ENCODE results near the gene BEND6. TPM values are rescaled to one million over a fixed set of nuclear protein-coding genes. Genes with fewer than 3 reads are reported as not detected.

Gene BEND6
- total and polyA plus RNA-seq, 2 of the 4 experiments (the other 2 are of a cell fraction) = 4.1 to 9.7 TPM

DNA sequence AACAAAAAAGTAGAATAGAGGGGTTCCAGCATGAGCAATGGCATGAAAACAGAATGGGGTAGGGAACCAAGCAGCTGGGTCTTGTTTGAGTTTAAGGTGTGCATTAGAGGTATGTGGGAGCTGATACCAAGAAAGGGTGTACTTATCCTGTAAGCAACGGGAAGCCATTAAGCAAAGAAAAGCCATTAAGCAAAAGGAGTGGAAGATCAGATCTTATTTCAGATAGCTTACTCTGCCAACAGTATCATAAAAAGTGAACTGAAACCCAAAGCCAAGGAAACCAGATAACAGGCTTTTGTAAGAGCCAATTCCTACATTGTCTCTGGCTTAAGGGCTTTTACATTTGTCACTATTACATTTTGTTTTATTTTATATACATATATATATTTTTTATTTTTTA is 21.3 kb upstream of the BEND6 start (continued):
- TF ChIP-seq CEBPB (IDR thresholded peaks at IDR 0.05; ENCODE audit: low read depth, low read length) (no peak), SMC3 (IDR thresholded peaks at IDR 0.05; ENCODE audit: low read depth, low read length) (no peak), MAFK (IDR thresholded peaks at IDR 0.05; ENCODE audit: low read depth, low read length) (no peak), POLR2A (IDR thresholded peaks at IDR 0.05; ENCODE audit: low read depth, low read length) (no peak)

DNA sequence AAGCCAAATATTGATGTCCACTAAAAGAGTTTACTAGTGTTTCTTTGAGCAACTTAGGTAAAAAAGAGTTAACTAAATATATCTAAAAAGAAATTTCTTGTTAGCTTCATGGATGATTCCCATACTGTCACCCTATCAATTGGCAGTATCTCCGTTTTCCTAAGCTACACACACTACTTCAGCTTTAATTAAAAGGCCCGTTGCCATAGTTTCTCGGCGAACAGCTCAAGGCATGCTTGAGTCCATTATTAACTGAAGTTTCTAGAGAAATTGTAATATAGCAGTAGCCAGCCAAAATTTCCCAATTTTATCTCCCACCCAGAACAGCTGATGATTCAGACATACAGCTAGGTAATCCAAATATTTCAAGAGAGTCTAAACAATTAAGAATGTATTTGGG is 20.0 kb upstream of the BEND6 start:
- no peak overlapping the region for H2BK120ac ChIP-seq (ENCODE audit: low read depth, low read length)
- H4K5ac ChIP-seq (ENCODE audit: low read depth, low read length) = no peak overlapping the region
- no peak overlapping the region for H4K91ac ChIP-seq (ENCODE audit: insufficient read depth, low read depth, low read length)
- in situ Hi-C loops (cut with MboI; ENCODE audit: low sequenced_read_pairs) = no loop called here
- no peak overlapping the region for H2BK20ac ChIP-seq (ENCODE audit: low read depth, low read length)
- no peak overlapping the region for H3K4ac ChIP-seq (ENCODE audit: low read depth, low read length)
- H3K9me1 ChIP-seq (ENCODE audit: insufficient read depth, low read length) = peaks cover 2% of the 10 kb centered on the region; the same call in 1 of the 2 replicates
- dilution Hi-C loops (cut with HindIII; ENCODE audit: low sequenced_read_pairs, unreplicated experiment) = no loop called here
- H2BK5ac ChIP-seq (ENCODE audit: low read depth, low read length, poor library complexity, severe bottlenecking) = no peak overlapping the region
- H2AK9ac ChIP-seq (replicated peaks; ENCODE audit: low read depth, low read length, poor library complexity) = no peak overlapping the region
- no peak for DNase-seq
- H3K4me2 ChIP-seq (ENCODE audit: low read depth, low read length) = no peak overlapping the region
- BruUV-seq (replicated peaks) = no TSS peak
- no peak overlapping the region for H2AK5ac ChIP-seq (ENCODE audit: low read depth, low read length)
- no peak for ATAC-seq (ENCODE audit: low read depth)
- no peaks in the 10 kb centered on the region for H3K27me3 ChIP-seq (ENCODE audit: control insufficient read depth, insufficient read depth, low read length)
- no peak overlapping the region for H3K4me3 ChIP-seq (ENCODE audit: insufficient read depth, low read depth, low read length)
- H3K9ac ChIP-seq (ENCODE audit: low read depth, low read length) = no peak overlapping the region
- H4K20me1 ChIP-seq (ENCODE audit: insufficient read depth, low read length) = peaks cover 6% of the 10 kb centered on the region; the same call in 1 of the 2 replicates
- H3K18ac ChIP-seq (ENCODE audit: low read depth, low read length) = no peak overlapping the region
- peaks cover 3% of the 10 kb centered on the region; the same call in 1 of the 2 replicates for H3K4me1 ChIP-seq (ENCODE audit: control insufficient read depth, insufficient read depth, low read length)
- peaks cover 1% of the 10 kb centered on the region; the same call in 1 of the 2 replicates for H3K36me3 ChIP-seq (ENCODE audit: control insufficient read depth, insufficient read depth, low read length)
- H4K8ac ChIP-seq (ENCODE audit: low read depth in 2 of 2, low read length in 2 of 2) = no peak overlapping the region
- peaks cover 8 to 18% of the 10 kb centered on the region in 2 experiments for H3K79me1 ChIP-seq (ENCODE audit: low read depth in 1 of 2, low read length in 2 of 2)
- H3K9me3 ChIP-seq (ENCODE audit: control insufficient read depth, insufficient read depth, low read length) = no peaks in the 10 kb centered on the region
- no peak overlapping the region for H3K14ac ChIP-seq (replicated peaks; ENCODE audit: low read depth, low read length)
- H3K56ac ChIP-seq (ENCODE audit: extremely low read depth, insufficient read depth, low read length) = no peak overlapping the region
- CTCF ChIA-PET = interaction anchor here (0.6 to 1.7 kb wide), 4 partner anchors 20 to 256 kb away, joined by 3 to 6 read pairs (median 4); partner anchors contain the start of gene BEND6
- no peak overlapping the region for H3K23ac ChIP-seq (ENCODE audit: low read depth, low read length)
- POLR2A ChIA-PET (ENCODE audit: unreplicated experiment) = no interaction called here
- no peak overlapping the region for H3K27ac ChIP-seq (ENCODE audit: insufficient read depth, low read length)
- no peak overlapping the region for H2AFZ ChIP-seq (replicated peaks; ENCODE audit: low read length, poor library complexity)
- no CpG with 5 or more reads among the region's 4 CpGs for WGBS, 2 experiments (ENCODE audit: extremely low coverage in 2 of 2, insufficient read length in 1 of 2)
- no peak overlapping the region for H2BK15ac ChIP-seq (ENCODE audit: low read depth, low read length)
- intact Hi-C loops (cut with micrococcal nuclease) = no loop called here
- TF ChIP-seq SMC3 (IDR thresholded peaks at IDR 0.05; ENCODE audit: low read depth, low read length) (no peak), RCOR1 (IDR thresholded peaks at IDR 0.05; ENCODE audit: insufficient replicate concordance, low read length) (no peak), RFX5 (IDR thresholded peaks at IDR 0.05; ENCODE audit: low read depth, low read length) (no peak), MAFK (IDR thresholded peaks at IDR 0.05; ENCODE audit: low read depth, low read length) (no peak), POLR2A (IDR thresholded peaks at IDR 0.05; ENCODE audit: low read depth, low read length) (no peak), MXI1 (IDR thresholded peaks at IDR 0.05; ENCODE audit: borderline replicate concordance, low read depth, low read length) (no peak), CHD1 (IDR thresholded peaks at IDR 0.05; ENCODE audit: low read depth, low read length) (no peak), NFE2L2 (IDR thresholded peaks at IDR 0.05; ENCODE audit: low read depth, low read length) (no peak), BHLHE40 (IDR thresholded peaks at IDR 0.05; ENCODE audit: low read depth, low read length) (no peak), MAZ (IDR thresholded peaks at IDR 0.05; ENCODE audit: borderline replicate concordance, low read depth, low read length) (no peak)
- TF ChIP-seq, protein P1, sequence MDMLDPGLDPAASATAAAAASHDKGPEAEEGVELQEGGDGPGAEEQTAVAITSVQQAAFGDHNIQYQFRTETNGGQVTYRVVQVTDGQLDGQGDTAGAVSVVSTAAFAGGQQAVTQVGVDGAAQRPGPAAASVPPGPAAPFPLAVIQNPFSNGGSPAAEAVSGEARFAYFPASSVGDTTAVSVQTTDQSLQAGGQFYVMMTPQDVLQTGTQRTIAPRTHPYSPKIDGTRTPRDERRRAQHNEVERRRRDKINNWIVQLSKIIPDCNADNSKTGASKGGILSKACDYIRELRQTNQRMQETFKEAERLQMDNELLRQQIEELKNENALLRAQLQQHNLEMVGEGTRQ (IDR thresholded peaks at IDR 0.05; ENCODE audit: low read depth, low read length) = no peak
- TF ChIP-seq, protein P2, sequence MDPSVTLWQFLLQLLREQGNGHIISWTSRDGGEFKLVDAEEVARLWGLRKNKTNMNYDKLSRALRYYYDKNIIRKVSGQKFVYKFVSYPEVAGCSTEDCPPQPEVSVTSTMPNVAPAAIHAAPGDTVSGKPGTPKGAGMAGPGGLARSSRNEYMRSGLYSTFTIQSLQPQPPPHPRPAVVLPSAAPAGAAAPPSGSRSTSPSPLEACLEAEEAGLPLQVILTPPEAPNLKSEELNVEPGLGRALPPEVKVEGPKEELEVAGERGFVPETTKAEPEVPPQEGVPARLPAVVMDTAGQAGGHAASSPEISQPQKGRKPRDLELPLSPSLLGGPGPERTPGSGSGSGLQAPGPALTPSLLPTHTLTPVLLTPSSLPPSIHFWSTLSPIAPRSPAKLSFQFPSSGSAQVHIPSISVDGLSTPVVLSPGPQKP (IDR thresholded peaks at IDR 0.05; ENCODE audit: borderline replicate concordance, low read depth, low read length) = no peak
- TF ChIP-seq, protein P3, sequence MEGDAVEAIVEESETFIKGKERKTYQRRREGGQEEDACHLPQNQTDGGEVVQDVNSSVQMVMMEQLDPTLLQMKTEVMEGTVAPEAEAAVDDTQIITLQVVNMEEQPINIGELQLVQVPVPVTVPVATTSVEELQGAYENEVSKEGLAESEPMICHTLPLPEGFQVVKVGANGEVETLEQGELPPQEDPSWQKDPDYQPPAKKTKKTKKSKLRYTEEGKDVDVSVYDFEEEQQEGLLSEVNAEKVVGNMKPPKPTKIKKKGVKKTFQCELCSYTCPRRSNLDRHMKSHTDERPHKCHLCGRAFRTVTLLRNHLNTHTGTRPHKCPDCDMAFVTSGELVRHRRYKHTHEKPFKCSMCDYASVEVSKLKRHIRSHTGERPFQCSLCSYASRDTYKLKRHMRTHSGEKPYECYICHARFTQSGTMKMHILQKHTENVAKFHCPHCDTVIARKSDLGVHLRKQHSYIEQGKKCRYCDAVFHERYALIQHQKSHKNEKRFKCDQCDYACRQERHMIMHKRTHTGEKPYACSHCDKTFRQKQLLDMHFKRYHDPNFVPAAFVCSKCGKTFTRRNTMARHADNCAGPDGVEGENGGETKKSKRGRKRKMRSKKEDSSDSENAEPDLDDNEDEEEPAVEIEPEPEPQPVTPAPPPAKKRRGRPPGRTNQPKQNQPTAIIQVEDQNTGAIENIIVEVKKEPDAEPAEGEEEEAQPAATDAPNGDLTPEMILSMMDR (conservative IDR thresholded peaks at IDR 0.05; ENCODE audit: low read depth, low read length) = no peak

All from IMR-90 (cell line).